ENCODE data around the gene TOP2B.
A peak's percentile ranks its signal among the peaks of the same experiment; 100 is the strongest.

Gene TOP2B

DNA sequence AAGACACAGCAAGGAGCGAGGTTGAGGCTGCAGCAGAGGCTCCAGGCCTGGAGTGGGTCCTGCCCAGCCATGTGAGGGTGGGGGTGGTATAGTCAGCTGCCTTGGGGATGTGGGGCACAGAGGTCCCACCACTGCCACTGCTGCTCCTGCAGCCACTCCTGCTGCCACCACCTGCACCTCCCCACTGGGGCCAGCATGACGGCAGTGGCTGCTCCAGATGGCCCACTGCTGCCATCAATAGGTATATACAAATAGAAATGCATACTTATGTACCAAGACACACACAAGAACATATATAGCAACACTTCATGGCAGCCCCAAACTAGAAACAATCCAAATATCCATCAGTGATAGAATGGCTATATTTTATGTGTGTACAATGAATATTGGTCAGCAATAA, 10.0 kb upstream of the TOP2B start:
- DNase-seq, result no peak

DNA sequence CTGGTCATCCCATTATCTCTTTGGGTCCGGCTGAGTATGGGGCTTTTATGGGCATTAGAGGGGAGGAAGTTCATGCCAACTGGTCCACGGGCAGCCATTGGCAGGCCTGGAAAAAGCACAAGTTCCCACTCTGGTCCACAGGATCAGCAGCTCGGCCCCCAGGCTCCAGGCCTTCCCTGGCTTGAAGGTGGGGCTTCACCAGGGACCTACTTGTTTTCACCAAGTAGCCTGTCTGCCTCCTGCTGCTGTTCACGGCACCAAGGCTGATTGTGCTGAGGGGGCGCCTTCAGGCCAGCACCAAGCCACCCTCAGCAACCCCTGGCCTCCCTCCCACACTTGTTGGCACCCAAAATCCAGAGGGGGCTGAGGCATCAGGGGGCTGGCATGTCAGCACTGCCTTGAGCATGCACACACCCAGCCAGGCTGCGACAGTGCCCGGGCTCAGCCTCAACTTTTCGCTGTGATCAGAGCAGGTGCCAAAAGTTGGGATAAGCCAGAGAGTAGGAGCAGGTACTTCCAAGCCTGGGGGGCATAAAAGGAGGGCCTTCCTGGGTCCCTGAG, 9.1 kb upstream of the TOP2B start:
- no peak for DNase-seq

- DNase-seq, result no peak
These were observed 891 bp upstream of the TOP2B start for GRCh38 chr3:25665315-25666280.

GRCh38 chr3:25663869-25664811, 567 bp downstream of the TOP2B start:
- DNase-seq, result peak; percentile 57

DNA sequence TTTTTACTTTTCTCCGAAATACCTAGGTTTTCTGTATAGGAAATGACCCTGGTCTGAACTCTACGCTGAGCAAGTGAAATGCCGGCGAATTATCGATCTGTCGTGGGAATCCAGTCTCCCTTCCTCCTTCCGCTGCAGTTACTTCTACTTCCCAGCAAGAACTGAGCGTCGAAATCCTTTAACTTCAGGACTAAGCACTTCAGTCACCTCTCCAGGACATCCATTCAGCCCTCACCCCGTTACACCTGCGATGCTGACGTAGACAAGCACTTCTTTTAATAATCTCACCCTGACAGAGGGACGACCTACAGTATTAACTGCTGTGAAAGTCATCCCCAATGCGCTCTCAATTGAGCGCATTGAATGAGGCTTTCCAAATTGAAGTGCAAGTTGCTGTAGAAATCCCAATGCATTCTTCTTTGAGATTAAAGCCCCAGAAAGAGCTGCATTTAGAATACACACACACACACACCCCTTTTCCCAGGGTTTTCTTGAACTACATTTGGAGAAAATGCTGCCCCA, 1.3 kb downstream of the TOP2B start:
- DNase-seq, result peak; percentile 20

DNA sequence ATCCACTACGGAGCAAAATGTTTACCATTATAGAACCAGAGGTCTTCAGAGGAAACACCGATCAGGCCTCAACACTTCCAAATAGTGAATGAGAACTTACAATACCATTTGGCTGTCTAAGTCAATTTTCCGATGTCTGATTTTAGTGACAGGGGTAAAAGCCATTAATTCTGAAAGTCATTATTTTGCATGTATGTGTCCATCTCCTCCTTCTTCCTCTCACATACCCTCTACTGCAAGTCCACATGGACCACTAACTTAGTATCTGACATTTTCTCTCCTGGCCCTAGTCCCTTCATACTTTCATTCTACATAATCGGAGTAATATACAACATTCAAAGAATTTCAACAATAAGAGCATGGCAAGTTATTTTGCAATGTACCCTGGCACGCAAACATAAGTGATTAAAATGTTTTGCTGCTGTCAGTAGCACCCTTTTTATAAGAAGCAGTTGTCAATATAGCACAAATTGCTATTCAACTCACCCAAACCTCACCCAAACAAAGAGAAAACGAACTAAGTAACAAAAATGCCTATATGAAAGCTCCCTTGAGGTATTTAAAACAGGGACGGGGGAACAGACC, 1.9 kb downstream of the TOP2B start:
- no peak for DNase-seq

GRCh38 chr3:25661694-25662437, 2.8 kb downstream of the TOP2B start:
- no peak for DNase-seq

DNA sequence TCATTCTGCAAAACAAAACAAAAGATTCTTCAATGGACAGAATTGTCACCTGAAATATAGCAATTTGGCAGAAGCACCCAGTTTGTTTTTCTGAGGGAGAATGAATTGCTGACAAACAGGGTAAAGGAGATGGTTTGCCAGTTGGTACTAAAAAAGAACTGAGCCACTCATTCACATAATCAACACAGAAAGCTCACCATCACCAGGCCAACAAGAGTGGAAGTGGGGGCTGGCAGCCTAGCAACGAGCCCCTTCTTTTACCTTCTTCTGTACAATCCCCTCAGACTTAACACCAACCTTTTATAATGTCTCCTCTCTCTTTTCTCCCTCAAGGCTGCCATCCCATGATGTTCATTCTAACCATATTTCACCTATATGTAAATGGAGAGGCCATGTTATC, 5.9 kb downstream of the TOP2B start:
- DNase-seq, result no peak

DNA sequence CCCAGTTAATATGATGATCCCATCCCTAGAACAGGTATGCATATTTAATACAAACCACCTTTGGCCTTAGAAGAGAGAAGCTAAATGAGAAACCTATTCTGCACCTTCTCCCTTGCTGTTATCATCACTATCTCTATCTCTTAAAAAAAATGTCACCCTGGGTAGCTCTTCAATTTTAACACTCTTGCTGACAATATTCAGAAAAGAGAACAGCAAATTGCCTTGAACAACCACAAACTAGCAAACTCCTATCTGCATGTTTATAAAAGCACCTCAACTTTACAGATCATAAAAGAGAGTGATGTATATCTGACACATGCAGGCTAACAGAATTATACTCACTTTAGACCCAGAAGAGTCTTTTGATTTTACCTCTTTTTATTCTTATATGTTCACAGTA, 7.4 kb downstream of the TOP2B start:
- no peak for DNase-seq

GRCh38 chr3:25655659-25656058, 9.0 kb downstream of the TOP2B start:
- DNase-seq, result no peak

DNA sequence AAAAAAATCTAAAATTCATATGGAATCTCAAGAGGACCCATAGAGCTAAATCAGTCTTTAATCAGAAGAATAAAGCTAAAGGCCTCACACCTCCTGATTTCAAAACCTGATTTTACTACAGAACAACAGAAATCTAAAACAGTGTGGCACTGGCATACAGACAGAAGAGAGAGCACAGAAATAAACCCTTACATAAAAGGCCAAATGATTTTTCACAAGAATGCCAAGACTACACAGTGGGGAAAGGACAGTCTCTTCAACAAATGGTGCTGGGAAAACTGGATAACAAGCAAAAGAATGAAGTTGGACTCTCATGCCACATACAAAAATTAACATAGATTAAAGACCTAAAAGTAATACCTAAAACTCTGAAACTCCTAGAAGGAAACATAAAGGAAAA, 10.1 kb downstream of the TOP2B start:
- no peak for DNase-seq

DNA sequence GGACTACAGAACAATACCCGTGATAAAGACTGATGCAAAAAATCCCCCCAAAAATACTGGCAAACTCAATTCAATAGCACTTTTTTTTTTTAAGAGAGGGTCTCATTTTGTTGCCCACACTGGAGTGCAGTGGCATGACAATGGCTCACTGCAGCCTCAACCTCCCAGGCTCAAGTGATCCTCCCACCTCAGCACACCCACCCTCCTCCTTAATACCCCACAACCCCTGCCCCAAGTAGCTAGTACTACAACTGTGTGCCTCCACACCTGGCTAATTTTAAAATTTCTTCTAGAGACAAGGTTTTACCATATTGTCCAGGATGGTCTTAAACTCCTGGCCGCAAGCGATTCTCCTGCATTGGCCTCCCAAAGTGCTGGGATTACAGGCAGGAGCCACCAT, 11.4 kb downstream of the TOP2B start:
- no peak for DNase-seq

- DNase-seq, result no peak
These were observed 11.8 kb downstream of the TOP2B start for GRCh38 chr3:25652921-25653320.

DNA sequence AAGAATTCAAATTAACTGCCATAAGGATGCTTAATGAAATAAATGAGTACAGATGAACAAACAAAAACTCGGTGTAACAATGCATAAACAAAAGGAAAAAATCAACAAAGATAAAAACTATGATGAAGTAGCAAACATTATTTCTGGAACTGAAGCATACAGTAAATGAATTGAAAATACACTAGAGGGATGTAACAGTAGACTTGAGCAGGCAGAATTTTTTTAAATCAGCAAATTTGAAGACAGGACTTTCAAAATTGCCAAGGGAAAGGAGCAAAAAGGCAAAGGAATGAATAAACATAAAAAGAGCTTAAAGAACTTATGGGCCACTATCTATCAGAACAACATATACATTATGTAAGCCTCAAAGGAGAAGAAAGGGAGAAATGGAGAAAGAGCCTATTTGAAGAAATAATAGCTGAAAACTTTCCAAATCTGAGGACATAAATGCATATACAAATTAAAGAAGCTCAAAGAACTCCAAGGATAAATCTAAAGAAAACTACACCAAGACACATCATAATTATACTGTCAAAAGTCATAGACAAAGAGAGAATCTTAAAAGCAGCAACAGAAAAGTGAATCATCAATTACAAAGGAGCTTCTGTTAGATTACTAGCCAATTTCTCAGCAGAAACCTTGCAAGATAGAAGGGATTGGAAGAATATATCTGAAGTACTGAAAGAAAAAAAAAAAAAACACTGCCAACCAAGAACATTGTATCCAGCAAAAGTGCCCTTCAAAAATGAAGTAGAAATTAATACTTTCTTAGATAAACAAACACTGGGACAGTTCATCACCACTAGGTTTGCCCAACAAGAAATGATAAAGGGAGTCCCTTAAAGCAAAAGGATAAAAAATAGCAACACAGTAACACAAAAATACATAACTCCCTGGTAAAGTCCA, 15.5 kb downstream of the TOP2B start:
- no peak for DNase-seq

- peak; percentile 81 for DNase-seq
These were observed 16.6 kb downstream of the TOP2B start for GRCh38 chr3:25648107-25648535.

- DNase-seq, result no peak
These were observed 29.7 kb downstream of the TOP2B start for GRCh38 chr3:25635038-25635437.

- DNase-seq, result no peak
These were observed 30.8 kb downstream of the TOP2B start for GRCh38 chr3:25633919-25634318.

DNA sequence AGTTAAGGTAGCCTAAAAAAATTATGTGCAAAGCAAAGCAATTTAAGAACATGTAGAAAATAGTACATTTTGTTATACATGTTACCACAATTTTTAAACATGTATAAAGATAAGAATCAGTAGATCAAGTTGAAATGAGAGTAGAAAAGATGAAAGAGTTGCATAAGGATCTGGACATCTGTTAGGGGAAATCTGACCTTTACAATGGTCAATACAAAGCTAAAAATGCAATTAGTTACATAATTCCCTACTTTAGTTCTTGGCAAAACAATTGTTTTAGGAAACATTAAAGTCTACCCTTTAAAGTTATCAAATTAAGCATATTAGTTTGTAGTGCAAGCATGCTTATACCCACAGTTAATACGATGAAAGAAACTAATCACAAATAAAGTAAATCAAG, 32.7 kb downstream of the TOP2B start:
- DNase-seq, result no peak

- no peak for DNase-seq
These were observed 43.6 kb downstream of the TOP2B start for GRCh38 chr3:25621087-25621486.

DNA sequence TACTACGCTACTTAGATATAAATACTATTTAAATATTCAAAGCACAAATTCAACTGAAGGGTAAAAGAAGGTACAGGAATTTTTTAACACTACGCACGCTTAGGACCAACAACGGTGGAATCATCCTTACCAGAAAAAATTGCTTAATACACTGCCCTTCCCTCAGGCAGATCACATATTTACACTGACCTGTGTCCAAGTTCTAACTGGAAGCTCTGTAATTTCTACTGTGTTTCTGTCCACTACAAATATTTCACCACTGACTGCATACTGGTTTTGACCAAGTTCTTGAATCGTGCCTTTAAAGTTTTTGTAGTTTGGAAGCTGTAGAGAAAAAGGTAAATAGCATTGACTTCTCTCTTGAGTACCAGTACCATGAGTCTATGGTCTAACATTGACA, 44.2 kb downstream of the TOP2B start:
- no peak for DNase-seq

GRCh38 chr3:25619382-25619781, 45.3 kb downstream of the TOP2B start:
- no peak for DNase-seq

Measured in activated CD4-positive, alpha-beta T cell treated with anti-CD3 and anti-CD28 coated beads, Interleukin-2, amount 50 U/mL, for 1 hour (primary cell).